Measurements from ENCODE around the gene HEPHL1.
"Not testable (repeated sequence)": the region's sequence is repeated elsewhere in the genome, so short reads cannot be mapped to it uniquely, and the experiment has no call there.

HEPHL1 gene

GRCh38 chr11:94089341-94089740 is 68.2 kb downstream of the HEPHL1 start:
- no peak for DNase-seq

- DNase-seq, result no peak
Measured at GRCh38 chr11:94090401-94090800, 69.2 kb downstream of the HEPHL1 start.

- DNase-seq, result no peak
Measured at GRCh38 chr11:94091091-94091490, 69.9 kb downstream of the HEPHL1 start.

- DNase-seq, result no peak
Measured at GRCh38 chr11:94100253-94100652, 79.1 kb downstream of the HEPHL1 start.

DNA sequence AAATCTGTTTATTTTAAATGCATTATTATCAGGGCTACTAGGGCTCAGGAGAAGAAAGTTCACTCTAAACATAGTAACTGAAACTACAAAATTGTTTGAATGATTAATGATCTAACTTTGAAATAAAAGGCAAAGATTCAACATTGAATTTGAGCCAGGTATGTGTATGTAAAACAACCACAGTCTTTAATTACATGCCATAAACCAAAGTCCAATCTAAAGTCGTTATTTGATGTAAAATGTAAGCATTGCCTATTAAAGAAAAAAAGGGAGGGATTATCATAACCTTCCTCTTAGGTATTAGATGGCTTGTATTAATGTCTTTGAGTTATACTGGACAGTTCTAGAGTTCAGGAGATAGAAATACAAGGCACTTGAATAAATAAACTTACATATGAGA is 82.3 kb downstream of the HEPHL1 start:
- DNase-seq, result no peak

DNA sequence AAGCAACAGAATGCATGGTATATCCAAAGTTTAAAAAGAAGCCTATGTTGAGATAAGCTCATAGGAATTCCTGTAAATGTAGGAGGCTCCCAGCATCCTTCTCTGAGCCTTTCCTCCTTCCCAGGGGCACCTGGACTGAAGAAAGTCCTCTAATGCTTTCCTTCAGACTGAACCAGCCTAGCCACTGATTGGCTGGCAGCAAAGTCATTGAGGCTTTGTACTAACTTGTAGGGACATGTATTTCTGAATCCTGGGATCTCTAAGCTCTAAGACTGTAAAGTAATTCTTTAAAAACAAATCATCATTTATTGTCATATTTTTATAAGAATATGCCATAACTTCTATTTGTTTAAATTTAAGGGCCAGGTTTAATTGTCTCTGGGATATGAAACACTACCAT is 83.6 kb downstream of the HEPHL1 start:
- no peak for DNase-seq

GRCh38 chr11:94106716-94107115 is 85.6 kb downstream of the HEPHL1 start:
- DNase-seq, result no peak

DNA sequence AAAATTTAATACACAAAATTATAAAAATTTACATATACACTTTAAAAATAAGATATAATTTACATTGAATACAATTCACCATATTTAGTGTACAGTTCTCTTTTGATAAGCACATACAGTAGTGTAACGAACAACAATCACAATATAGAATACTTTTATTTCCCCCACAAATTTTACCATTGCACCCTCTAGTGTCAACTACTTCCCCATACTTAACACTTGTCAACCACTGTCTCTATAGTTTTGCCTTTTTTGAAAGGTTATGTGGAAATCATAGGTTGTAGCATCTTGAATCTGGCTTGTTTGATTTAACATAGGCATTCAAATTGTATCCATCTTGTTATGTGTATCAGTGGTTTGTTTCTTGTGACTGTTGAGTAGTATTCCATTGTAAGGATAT is 86.2 kb downstream of the HEPHL1 start:
- no peak for DNase-seq

GRCh38 chr11:94111241-94111640 is 90.1 kb downstream of the HEPHL1 start:
- DNase-seq, result no peak

DNA sequence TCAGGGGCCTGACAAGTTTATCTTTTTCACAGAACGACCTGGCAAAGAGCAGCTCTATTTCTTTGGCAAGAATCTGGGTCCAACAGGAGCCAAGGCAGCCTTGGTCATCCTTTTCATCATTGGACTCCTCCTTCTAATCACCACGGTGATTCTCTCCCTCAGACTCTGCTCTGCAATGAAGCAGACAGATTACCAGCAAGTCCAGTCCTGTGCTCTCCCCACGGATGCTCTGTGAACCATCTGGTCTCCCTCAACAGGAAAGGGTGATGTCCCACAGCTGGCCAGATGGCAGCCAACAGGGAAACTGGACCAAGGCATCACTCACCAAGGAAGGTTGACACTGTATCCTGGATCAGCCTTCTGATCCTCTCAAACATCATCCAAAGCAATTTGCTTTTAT is 90.5 kb downstream of the HEPHL1 start:
- no peak for DNase-seq

- DNase-seq, result no peak
Measured at GRCh38 chr11:94112206-94112953, 91.2 kb downstream of the HEPHL1 start.

- DNase-seq, result no peak
Measured at GRCh38 chr11:94117197-94117574, 96.0 kb downstream of the HEPHL1 start.

DNA sequence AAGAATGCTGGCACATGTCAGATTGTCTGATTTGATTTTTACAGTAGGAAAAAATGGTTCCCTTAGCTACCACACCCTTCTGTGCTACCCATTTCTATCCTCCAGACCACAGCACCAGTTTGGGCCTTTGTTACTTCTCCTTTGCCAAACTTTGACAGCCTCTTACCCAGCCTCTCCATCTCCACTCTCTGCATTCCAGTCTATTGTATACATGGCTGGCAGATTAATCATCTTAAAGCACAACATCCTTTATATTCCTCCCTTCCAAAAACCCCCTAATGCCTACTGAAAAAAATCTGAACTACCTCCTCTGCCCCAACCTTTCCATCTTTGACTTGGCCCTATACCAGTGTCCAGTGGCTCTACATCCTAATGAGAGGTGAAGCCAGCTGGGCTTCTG is 96.7 kb downstream of the HEPHL1 start:
- no peak for DNase-seq

- DNase-seq, result not testable (repeated sequence)
Measured at GRCh38 chr11:94119676-94120075, 98.5 kb downstream of the HEPHL1 start.

DNA sequence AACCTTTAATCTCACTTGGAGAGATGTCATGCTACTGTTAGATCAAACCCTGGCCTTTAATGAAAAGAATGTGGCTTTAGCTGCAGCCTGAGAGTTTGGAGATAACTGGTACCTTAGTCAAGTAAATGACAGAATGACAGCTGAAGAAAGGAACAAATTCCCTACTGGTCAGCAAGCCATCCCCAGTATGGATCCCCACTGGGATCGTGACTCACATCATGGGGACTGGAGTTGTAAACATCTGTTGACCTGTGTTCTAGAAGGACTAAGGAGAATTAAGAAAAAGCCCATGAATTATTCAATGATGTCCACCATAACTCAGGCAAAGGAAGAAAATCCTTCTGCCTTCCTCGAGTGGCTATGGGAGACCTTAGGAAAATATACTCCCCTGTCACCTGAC is 99.4 kb downstream of the HEPHL1 start:
- DNase-seq, result not testable (repeated sequence)

DNA sequence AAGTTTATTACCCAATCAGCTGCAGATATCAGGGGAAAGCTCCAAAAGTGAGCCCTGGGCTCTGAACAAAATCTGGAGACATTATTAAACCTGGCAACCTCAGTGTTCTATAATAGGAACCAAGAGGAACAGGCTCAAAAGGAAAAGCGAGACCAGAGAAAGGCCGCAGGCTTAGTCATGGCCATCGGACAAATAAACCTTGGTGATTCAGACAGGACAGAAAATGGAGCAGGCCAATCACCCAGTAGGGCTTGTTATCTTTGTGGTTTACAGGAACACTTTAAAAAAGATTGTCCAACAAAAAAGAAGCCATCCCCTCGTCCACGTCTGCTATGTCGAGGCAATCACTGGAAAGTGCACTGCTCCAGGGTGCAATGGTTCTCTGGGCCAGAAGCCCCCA is 99.8 kb downstream of the HEPHL1 start:
- DNase-seq, result no peak

DNA sequence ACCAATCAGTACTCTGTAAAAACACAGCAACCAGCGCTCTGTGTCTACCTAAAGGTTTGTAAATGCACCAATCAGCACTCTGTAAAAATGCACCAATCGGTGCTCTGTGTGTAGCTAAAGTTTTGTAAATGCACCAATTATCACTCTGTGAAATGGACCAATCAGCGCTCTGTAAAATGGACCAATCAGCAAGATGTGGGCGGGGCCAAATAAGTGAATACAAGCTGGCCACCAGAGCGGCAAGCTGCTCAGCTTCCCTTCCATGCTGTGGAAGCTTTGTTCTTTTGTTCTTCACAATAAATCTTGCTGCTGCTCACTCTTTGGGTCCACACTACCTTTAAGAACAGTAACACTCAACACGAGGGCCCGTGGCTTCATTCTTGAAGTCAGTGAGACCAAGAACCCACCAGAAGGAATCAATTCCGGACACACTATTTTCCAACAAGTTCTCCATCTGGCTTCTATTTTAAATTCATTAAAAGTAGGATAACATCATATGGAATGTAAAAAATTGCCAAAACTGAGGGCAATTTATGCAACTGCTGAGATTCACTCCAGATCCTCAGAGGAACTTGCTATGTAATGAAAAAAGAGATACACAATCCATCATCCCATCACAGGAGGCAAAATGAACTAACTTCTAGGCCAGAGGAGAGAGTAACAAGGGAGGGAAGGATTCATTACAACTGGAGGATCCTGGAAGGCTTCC is 104.4 kb downstream of the HEPHL1 start:
- DNase-seq, result no peak

GRCh38 chr11:94127638-94128037 is 106.5 kb downstream of the HEPHL1 start:
- no peak for DNase-seq

- DNase-seq, result no peak
Measured at GRCh38 chr11:94128291-94128745, 107.2 kb downstream of the HEPHL1 start.

DNA sequence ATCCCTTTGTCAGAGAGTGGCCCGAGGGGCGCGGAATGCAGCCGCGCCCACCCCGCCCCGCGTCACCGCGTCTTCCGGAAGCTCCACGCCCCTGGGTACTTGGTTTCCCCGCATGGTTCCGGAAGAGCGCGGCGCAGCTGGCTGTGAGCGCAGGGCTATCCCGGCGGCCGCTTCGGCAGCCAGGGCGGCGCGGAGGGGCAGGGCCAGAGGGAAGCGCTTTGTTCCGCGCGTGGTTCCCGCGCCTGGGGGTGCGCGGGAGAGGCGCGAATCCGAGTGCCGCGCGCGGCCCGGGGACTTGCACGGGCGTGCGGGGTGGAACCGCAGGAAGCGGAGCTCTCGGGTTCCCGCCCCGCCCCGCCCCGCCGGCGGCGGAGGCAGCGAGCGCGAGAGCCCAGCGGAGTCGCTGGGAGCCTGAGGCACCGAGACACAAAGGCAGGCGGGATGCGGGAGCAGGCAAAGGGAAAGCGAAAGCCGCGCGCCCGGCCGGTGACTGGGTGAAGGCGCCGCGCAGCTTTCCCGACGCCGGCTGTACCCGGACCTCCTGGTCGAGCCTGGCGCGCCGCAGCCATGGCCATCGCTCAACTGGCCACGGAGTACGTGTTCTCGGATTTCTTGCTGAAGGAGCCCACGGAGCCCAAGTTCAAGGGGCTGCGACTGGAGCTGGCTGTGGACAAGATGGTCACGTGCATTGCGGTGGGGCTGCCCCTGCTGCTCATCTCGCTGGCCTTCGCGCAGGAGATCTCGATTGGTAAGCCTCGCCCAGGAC is 107.8 kb downstream of the HEPHL1 start, which contains the start of gene PANX1:
TSS of gene PANX1 (plus strand) at position 96 of the 766 bp plus-strand sequence. CDS start at position 568, 472 bp downstream.
- peak; percentile 91 for DNase-seq

GRCh38 chr11:94129512-94130297 is 108.6 kb downstream of the HEPHL1 start:
- DNase-seq, result peak; percentile 36

- peak; percentile 94 for DNase-seq
Measured at GRCh38 chr11:94130298-94131046, 109.3 kb downstream of the HEPHL1 start.

All from inflammatory macrophage treated with lipopolysaccharide for 4 hours (primary cell).